Activated CD8-positive, alpha-beta T cell treated with anti-CD3 and anti-CD28 coated beads, Interleukin-2, amount 10 ng/mL, durations not matched to agents 7 days and 5 days (primary cell): ENCODE measurements around the gene PARP11. TPM values are rescaled to one million over a fixed set of nuclear protein-coding genes. Genes with fewer than 3 reads are reported as not detected.
"Not testable (repeated sequence)": the region's sequence is repeated elsewhere in the genome, so short reads cannot be mapped to it uniquely, and the experiment has no call there.

Experiments used
- ATAC-seq: fragments of 150-1000 bp; cut with Tn5 transposase; one replicate; pipeline ENCODE4 v1.10.0; 2021; ENCODE audit warnings: moderate library complexity
- CTCF ChIA-PET: fragments of 350-600 bp; sonication (Branson Sonifier 250); formaldehyde crosslinking; loops from one replicate; lab custom pipeline; 2021; ENCODE audit warnings: antibody characterized with exemption; lab: Charles Lee
- POLR2A ChIA-PET: fragments of 350-600 bp; sonication (Branson Sonifier 250); formaldehyde crosslinking; loops from one replicate; lab custom pipeline; 2021; ENCODE audit warnings: antibody characterized with exemption; lab: Charles Lee
- DNase-seq: peaks from one replicate; pipeline ENCODE4 v3.0.0-alpha.2; 2020
- H3K27ac Mint-ChIP-seq: one replicate; pipeline ENCODE4 v1.8.0; 2021; ENCODE audit warnings: mild to moderate bottlenecking, mixed read lengths
- H3K27me3 Mint-ChIP-seq: one replicate; pipeline ENCODE4 v1.8.0; 2021; ENCODE audit warnings: low read depth, mixed read lengths
- H3K36me3 Mint-ChIP-seq: one replicate; pipeline ENCODE4 v1.8.0; 2021; ENCODE audit warnings: low read depth, mixed read lengths
- H3K4me1 Mint-ChIP-seq: one replicate; pipeline ENCODE4 v1.8.0; 2021; ENCODE audit warnings: low read depth, mixed read lengths
- H3K4me3 Mint-ChIP-seq: one replicate; pipeline ENCODE4 v1.8.0; 2021; ENCODE audit warnings: mild to moderate bottlenecking, mixed read lengths
- H3K9me3 Mint-ChIP-seq: one replicate; pipeline ENCODE4 v1.8.0; 2022; ENCODE audit warnings: mixed read lengths; ENCODE audit not compliant: insufficient read depth
- total RNA-seq, 2 experiments: library from RNA; stranded (reverse); gene quantifications; one replicate each; pipeline ENCODE4 v1.2.3, GENCODE V29; 2021

The PARP11 gene
- total RNA-seq, 2 experiments from 2014 or later, result 36.4 to 36.6 TPM

DNA sequence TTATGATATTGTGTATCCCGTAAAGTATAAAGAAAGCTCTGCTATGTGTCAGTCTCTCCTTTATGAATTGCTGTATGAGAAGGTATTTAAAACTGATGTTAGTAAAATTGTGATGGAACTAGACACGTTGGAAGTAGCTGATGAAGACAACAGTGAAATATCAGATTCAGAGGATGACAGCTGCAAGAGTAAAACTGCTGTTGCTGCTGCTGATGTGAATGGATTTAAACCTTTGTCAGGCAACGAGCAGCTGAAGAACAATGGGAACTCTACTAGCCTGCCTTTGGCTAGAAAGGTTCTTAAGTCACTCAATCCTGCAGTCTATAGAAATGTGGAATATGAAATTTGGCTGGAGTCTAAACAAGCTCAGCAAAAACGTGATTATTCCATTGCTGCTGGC lies 33.5 kb downstream of the PARP11 start:
- DNase-seq, H3K27ac Mint-ChIP-seq, ATAC-seq, H3K27me3 Mint-ChIP-seq, H3K9me3 Mint-ChIP-seq, POLR2A ChIA-PET, CTCF ChIA-PET, H3K4me3 Mint-ChIP-seq: not testable (repeated sequence)
- peaks cover 28% of the 10 kb centered on the region for H3K4me1 Mint-ChIP-seq
- peaks cover 59% of the 10 kb centered on the region for H3K36me3 Mint-ChIP-seq

DNA sequence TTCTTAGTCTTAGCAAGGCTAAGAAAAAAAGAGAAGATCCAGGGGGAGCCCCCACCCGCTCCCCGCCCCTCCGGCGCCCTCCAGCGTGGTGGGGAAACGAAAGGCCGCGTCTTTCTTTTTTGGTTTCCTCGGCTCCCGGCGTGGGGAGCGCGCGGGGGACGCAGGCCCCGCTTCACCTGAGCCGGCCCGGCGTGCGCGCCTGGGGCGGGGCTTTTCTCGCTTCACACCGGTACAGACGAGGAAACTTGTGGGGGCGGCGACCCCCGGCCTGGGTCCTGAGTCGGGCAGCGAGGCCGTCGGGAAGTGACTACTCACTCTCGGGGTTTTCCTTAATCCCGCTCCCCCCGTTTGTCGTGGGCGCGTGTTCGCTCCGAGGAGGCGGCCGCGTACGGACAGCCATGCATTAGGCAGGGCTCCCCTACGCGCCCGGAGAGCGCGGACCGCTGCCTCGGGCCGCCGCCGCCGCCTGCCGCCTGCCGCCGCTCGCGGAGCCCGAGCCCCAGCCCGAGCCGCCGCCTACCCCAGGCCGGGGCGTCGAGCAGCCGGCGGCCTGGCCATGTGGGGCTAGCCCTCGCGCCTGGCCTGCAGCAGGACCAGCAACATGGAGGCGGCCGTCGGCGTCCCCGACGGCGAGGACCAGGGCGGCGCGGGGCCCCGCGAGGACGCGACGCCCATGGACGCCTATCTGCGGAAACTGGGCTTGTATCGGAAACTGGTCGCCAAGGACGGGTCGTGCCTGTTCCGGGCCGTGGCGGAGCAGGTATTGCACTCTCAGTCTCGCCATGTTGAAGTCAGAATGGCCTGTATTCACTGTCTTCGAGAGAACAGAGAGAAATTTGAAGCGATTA lies 34.3 kb downstream of the PARP11 start:
- peaks cover 24% of the 10 kb centered on the region for H3K4me1 Mint-ChIP-seq
- H3K9me3 Mint-ChIP-seq, CTCF ChIA-PET, H3K27me3 Mint-ChIP-seq, POLR2A ChIA-PET, DNase-seq, H3K27ac Mint-ChIP-seq: not testable (repeated sequence)
- H3K36me3 Mint-ChIP-seq, result peaks cover 54% of the 10 kb centered on the region
- peak overlapping the region; percentile 34 for H3K4me3 Mint-ChIP-seq
- ATAC-seq, result peak; percentile 73

- POLR2A ChIA-PET, result no interaction called here
- Mint-ChIP-seq H3K4me3 (peak overlapping the region; percentile 34), H3K36me3 (peaks cover 48% of the 10 kb centered on the region), H3K4me1 (peaks cover 17% of the 10 kb centered on the region), H3K27me3 (no peaks in the 10 kb centered on the region), H3K9me3 (no peaks in the 10 kb centered on the region), H3K27ac (no peak overlapping the region)
- DNase-seq (no peak), ATAC-seq (no peak)
- CTCF ChIA-PET, result no interaction called here
These were observed 35.1 kb downstream of the PARP11 start for GRCh38 chr12:3838076-3838475.

DNA sequence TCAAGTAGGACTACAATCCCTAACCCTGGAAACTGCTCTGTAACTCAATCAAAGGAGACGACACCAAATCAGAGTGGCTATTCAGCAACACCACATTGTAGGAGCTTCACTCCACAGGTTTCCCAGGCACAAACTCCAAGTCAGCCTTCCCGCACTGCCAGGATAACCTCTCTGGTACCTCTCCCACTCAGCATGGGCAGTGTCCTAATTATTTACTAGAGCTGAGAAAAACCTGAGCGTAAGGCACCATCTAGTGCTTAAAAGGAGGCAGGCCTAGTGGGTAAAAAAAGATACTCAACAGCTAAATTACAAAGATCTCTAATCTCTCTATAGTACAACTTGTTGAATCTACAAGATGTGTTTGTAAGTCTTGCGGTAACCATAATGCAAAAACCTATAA lies 36.1 kb downstream of the PARP11 start:
- POLR2A ChIA-PET, result no interaction called here
- no peaks in the 10 kb centered on the region for H3K9me3 Mint-ChIP-seq
- peaks cover 17% of the 10 kb centered on the region for H3K4me1 Mint-ChIP-seq
- no peak overlapping the region for H3K27ac Mint-ChIP-seq
- H3K4me3 Mint-ChIP-seq, result no peak overlapping the region
- no peaks in the 10 kb centered on the region for H3K27me3 Mint-ChIP-seq
- CTCF ChIA-PET, result interaction anchor here (1.7 kb wide), 1 partner anchor 537 kb away, joined by 7 read pairs; no protein-coding TSS in a partner anchor
- ATAC-seq, result no peak
- DNase-seq, result no peak
- peaks cover 46% of the 10 kb centered on the region for H3K36me3 Mint-ChIP-seq

DNA sequence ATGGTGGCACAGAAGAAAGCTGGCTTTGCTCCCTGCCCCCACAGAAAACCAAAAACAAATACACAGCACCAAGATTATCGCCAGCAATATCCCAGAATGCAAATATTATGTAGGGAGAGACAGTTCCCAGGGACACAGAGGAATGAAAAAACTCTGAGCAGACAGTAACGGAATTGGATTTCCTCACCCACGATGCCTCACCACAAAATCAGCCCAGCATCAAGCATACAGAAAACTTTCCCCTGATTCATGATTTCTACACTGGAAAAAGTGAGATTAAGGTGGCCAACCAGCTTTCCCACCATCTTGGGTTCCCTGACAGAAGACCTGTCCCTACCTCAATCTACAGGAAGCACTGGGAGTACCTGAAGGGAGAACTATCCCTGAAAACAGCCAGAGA lies 36.6 kb downstream of the PARP11 start:
- H3K27me3 Mint-ChIP-seq, result no peaks in the 10 kb centered on the region

GRCh38 chr12:3835914-3836313 lies 37.3 kb downstream of the PARP11 start:
- DNase-seq (no peak), ATAC-seq (no peak)
- Mint-ChIP-seq H3K27me3 (no peaks in the 10 kb centered on the region), H3K9me3 (no peaks in the 10 kb centered on the region), H3K4me3 (no peak overlapping the region), H3K4me1 (peaks cover 17% of the 10 kb centered on the region), H3K36me3 (peaks cover 35% of the 10 kb centered on the region), H3K27ac (no peak overlapping the region)
- POLR2A ChIA-PET, result no interaction called here
- CTCF ChIA-PET, result interaction anchor here (1.5 to 1.7 kb wide), 2 partner anchors 17 to 536 kb away, joined by 3 to 7 read pairs; no protein-coding TSS in a partner anchor

More for the DNA sequence above, 36.6 kb downstream of the PARP11 start:
- no peak for ATAC-seq
- H3K27ac Mint-ChIP-seq, result no peak overlapping the region
- H3K4me3 Mint-ChIP-seq, result no peak overlapping the region
- H3K9me3 Mint-ChIP-seq, result no peaks in the 10 kb centered on the region
- CTCF ChIA-PET, result interaction anchor here (1.7 kb wide), 1 partner anchor 537 kb away, joined by 7 read pairs; no protein-coding TSS in a partner anchor
- H3K36me3 Mint-ChIP-seq, result peaks cover 42% of the 10 kb centered on the region
- H3K4me1 Mint-ChIP-seq, result peaks cover 17% of the 10 kb centered on the region
- no peak for DNase-seq
- POLR2A ChIA-PET, result no interaction called here

- peaks cover 26% of the 10 kb centered on the region for H3K36me3 Mint-ChIP-seq
- DNase-seq (no peak), ATAC-seq (no peak)
- H3K27me3 Mint-ChIP-seq, result no peaks in the 10 kb centered on the region
- H3K4me1 Mint-ChIP-seq, result peaks cover 17% of the 10 kb centered on the region
- H3K9me3 Mint-ChIP-seq, result no peaks in the 10 kb centered on the region
- ChIA-PET POLR2A (no interaction called here), CTCF (interaction anchor here (0.5 to 1.5 kb wide), 3 partner anchors 16 to 535 kb away, joined by 3 to 5 read pairs (median 3); no protein-coding TSS in a partner anchor)
- no peak overlapping the region for H3K4me3 Mint-ChIP-seq
- H3K27ac Mint-ChIP-seq, result no peak overlapping the region
These were observed 38.4 kb downstream of the PARP11 start for GRCh38 chr12:3834774-3835173.

- H3K4me1 Mint-ChIP-seq, result peaks cover 15% of the 10 kb centered on the region
- POLR2A ChIA-PET, result no interaction called here
- H3K9me3 Mint-ChIP-seq, result no peaks in the 10 kb centered on the region
- ATAC-seq (no peak), DNase-seq (no peak)
- H3K27ac Mint-ChIP-seq, result no peak overlapping the region
- no peaks in the 10 kb centered on the region for H3K27me3 Mint-ChIP-seq
- CTCF ChIA-PET, result interaction anchor here (1.3 kb wide), 1 partner anchor 534 kb away, joined by 3 read pairs; no protein-coding TSS in a partner anchor
- H3K36me3 Mint-ChIP-seq, result peaks cover 26% of the 10 kb centered on the region
- no peak overlapping the region for H3K4me3 Mint-ChIP-seq
These were observed 39.4 kb downstream of the PARP11 start for GRCh38 chr12:3833670-3834310.

- Mint-ChIP-seq H3K27ac (no peak overlapping the region), H3K9me3 (no peaks in the 10 kb centered on the region), H3K27me3 (no peaks in the 10 kb centered on the region), H3K36me3 (peaks cover 22% of the 10 kb centered on the region), H3K4me3 (no peak overlapping the region), H3K4me1 (peaks cover 8% of the 10 kb centered on the region)
- DNase-seq (no peak), ATAC-seq (no peak)
- ChIA-PET POLR2A (no interaction called here), CTCF (interaction anchor here (1.3 kb wide), 1 partner anchor 533 kb away, joined by 3 read pairs; no protein-coding TSS in a partner anchor)
These were observed 40.5 kb downstream of the PARP11 start for GRCh38 chr12:3832738-3833137.

- H3K4me3 Mint-ChIP-seq, result no peak overlapping the region
- H3K27ac Mint-ChIP-seq, result no peak overlapping the region
- H3K36me3 Mint-ChIP-seq, result peaks cover 31% of the 10 kb centered on the region
- ATAC-seq, result no peak
- POLR2A ChIA-PET, result interaction anchor here (0.6 to 0.9 kb wide), 2 partner anchors 75 to 1273 kb away, joined by 3 read pairs; no protein-coding TSS in a partner anchor
- no peaks in the 10 kb centered on the region for H3K9me3 Mint-ChIP-seq
- CTCF ChIA-PET, result no interaction called here
- no peak for DNase-seq
- H3K27me3 Mint-ChIP-seq, result no peaks in the 10 kb centered on the region
- no peaks in the 10 kb centered on the region for H3K4me1 Mint-ChIP-seq
These were observed 44.3 kb downstream of the PARP11 start for GRCh38 chr12:3828888-3829287.

DNA sequence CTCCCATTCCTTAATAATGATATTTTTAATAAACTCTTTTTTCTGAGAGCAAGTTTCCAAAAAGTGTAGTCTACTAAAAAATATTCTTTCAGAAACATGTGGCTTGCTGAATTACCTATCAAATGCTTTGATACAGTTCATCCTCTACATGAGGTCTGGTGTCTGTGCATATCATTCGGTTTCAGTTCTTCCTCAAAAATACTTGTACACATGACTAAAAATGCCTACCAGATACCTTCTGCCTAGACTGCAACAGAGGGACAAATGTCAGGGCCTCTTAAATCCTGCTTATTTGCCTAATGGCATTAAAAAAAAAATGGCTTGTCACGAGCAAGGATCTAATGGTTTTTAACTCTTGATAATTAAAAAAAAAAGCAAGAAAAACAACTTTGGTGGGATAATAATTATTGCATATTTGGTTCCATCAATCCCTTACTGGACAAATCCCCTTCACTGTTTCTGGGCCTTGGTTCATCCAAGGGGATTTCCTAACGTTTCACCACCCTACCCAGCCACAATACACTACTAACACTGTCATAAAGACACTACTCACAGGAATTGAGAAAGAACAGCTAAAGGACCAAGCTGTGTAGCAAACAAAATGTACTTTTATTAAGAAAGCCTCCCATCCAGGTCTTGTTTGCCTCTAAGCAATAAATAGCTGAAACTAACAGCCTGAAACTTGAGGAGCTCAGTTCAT lies 45.7 kb downstream of the PARP11 start:
- Mint-ChIP-seq H3K27ac (no peak overlapping the region), H3K4me1 (no peaks in the 10 kb centered on the region), H3K27me3 (no peaks in the 10 kb centered on the region), H3K9me3 (no peaks in the 10 kb centered on the region), H3K4me3 (no peak overlapping the region), H3K36me3 (peaks cover 33% of the 10 kb centered on the region)
- ATAC-seq (no peak), DNase-seq (no peak)
- POLR2A ChIA-PET, result no interaction called here
- CTCF ChIA-PET, result no interaction called here
